K562 (cell line): Measurements from ENCODE around the gene SETD5. TPM values are rescaled to one million over a fixed set of nuclear protein-coding genes. Genes with fewer than 3 reads are reported as not detected.

ENCODE experiments used
- ESRRA ChIP-seq: fragments of 450-650 bp; IDR thresholded peaks from 2 replicates; pipeline ENCODE4 v1.6.1; 2014; ENCODE audit warnings: low read depth, mild to moderate bottlenecking, moderate library complexity, borderline replicate concordance
- MYC ChIP-seq, 2 experiments: fragments of 250-450 bp in 1 of 2; sonication (Bioruptor Pico) in 1 of 2; IDR thresholded peaks; 2 replicates each; pipeline versions ENCODE4 v1.5.1 to v1.6.1; 2012 to 2021; ENCODE audit warnings: low read depth in 2 of 2, borderline replicate concordance in 1 of 2, improper control_type of control experiment in 1 of 2, low read length in 1 of 2, mild to moderate bottlenecking in 1 of 2, moderate library complexity in 1 of 2
- PHB2 ChIP-seq: fragments of 450-650 bp; IDR thresholded peaks from 2 replicates; pipeline ENCODE4 v1.6.1; 2017; ENCODE audit warnings: low read depth
- PKNOX1 ChIP-seq: fragments of 450-650 bp; IDR thresholded peaks from 2 replicates; pipeline ENCODE4 v1.6.1; 2016
- ZNF695 ChIP-seq: fragments of 450-650 bp; formaldehyde crosslinking; IDR thresholded peaks from 2 replicates; pipeline ENCODE4 v1.4.0; 2020; ENCODE audit warnings: mild to moderate bottlenecking, moderate library complexity
- polyA plus RNA-seq, 8 experiments: library from polyadenylated mRNA; depleted of rRNA in 4 of 8; stranded (reverse) in 5 of 8; unstranded in 3 of 8; fragments of >200 nt; fragmentation: Nextera tagmentation in 2 of 8; fragmentation: Illumina TruSeq in 1 of 8; extraction: Ambion mirVana in 2 of 8; extraction: Trizol in 1 of 8; gene quantifications; 2 replicates each; pipeline versions ENCODE4 v1.2.1 to v1.2.3, GENCODE V29; 2011 to 2014; ENCODE audit warnings: inconsistent platforms in 1 of 8, missing spikeins in 1 of 8
- total RNA-seq, 7 experiments: library from RNA; depleted of rRNA in 6 of 7; stranded (reverse); fragments of >200 nt in 6 of 7; fragmentation: Illumina TruSeq in 2 of 7; extraction: Trizol in 2 of 7; gene quantifications; 2 replicates each; pipeline versions ENCODE4 v1.2.1 to v1.2.3, GENCODE V29; 2011 to 2021; ENCODE audit warnings: low replicate concordance in 1 of 7
- TF ChIP-seq, protein P1 (sequence below): fragments of 250-450 bp; sonication (Bioruptor Pico); IDR thresholded peaks from 2 replicates; pipeline ENCODE4 v1.4.0; 2020
- TF ChIP-seq, protein P2 (sequence below): fragments of 450-650 bp; formaldehyde crosslinking; conservative IDR thresholded peaks from 2 replicates; pipeline ENCODE4 v1.4.0; 2022; ENCODE audit warnings: mild to moderate bottlenecking, missing genetic modification characterization

Gene SETD5
- total and polyA plus RNA-seq, 9 of the 15 experiments (the other 6 are each of a cell fraction or from before 2014, with no cell fraction given), result 20.8 to 135 (median 87.2) TPM

DNA sequence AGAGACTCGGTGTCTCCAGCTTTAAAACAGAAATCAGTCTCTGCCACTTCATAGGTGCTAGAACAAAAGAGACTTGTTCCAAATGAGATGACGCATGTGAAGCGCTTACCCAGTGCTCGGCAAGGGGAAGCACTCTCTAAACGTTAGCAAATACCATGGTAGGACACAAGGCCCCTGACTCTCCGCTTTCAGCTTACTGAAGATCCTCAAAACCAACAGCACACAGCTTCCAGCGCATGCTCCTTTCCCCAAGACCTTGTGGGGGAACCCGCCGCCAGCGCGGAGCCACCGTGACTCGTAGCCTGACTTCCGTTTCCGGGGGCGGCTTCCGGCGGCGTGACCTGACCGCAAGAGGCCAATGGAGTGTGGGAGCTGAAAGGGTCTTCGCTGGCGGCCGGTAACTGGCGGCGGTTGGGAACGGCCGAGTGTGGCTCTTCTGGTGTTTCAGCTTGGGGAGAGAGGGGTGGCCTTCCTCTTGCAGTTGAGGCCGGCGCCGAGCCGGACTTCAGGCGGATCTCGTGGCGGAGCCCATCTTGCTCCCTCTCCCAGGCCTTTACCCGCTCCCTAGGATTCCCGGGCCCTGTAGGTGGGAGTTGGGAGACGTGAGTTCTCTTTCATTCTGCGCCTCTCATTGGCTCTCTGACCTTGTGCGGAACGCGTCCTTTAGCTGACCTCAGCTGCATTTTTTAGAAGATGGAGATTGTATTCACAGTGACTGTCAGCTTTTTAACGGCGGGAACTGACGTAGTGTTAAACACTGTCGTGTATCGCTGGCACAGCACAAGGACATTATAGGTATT is 34.5 kb upstream of the SETD5 start, which contains the start of gene THUMPD3 (continued):
- TF ChIP-seq, protein P1, sequence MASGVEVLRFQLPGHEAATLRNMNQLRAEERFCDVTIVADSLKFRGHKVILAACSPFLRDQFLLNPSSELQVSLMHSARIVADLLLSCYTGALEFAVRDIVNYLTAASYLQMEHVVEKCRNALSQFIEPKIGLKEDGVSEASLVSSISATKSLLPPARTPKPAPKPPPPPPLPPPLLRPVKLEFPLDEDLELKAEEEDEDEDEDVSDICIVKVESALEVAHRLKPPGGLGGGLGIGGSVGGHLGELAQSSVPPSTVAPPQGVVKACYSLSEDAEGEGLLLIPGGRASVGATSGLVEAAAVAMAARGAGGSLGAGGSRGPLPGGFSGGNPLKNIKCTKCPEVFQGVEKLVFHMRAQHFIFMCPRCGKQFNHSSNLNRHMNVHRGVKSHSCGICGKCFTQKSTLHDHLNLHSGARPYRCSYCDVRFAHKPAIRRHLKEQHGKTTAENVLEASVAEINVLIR, result no peak
- TF ChIP-seq PHB2 (no peak), MYC (IDR thresholded peaks at IDR 0.05; ENCODE audit: low read depth, low read length) (peak; percentile 98), MYC (CRISPR knock-in tag; IDR thresholded peaks at IDR 0.05; ENCODE audit: borderline replicate concordance, low read depth) (peak; percentile 83; the same call in 1 of the 2 replicates), ZNF695 (CRISPR knock-in tag) (no peak), PKNOX1 (peak; percentile 77), ESRRA (peak; percentile 98)
- TF ChIP-seq, protein P2, sequence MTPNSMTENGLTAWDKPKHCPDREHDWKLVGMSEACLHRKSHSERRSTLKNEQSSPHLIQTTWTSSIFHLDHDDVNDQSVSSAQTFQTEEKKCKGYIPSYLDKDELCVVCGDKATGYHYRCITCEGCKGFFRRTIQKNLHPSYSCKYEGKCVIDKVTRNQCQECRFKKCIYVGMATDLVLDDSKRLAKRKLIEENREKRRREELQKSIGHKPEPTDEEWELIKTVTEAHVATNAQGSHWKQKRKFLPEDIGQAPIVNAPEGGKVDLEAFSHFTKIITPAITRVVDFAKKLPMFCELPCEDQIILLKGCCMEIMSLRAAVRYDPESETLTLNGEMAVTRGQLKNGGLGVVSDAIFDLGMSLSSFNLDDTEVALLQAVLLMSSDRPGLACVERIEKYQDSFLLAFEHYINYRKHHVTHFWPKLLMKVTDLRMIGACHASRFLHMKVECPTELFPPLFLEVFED, result peak; percentile 84
